Mucosa of rectum (tissue), 2 donors: ENCODE results near the gene ANKRD11.

Source experiments
- H3K27ac ChIP-seq, 2 donors: one replicate each; pipeline ENCODE4 v1.7.0; 2013; ENCODE audit warnings: inconsistent platforms in 2 of 2, low read depth in 2 of 2, low read length in 2 of 2
- H3K27me3 ChIP-seq, 2 donors: one replicate each; pipeline ENCODE4 v1.7.0; 2013; ENCODE audit warnings: low read length in 2 of 2; ENCODE audit not compliant: control insufficient read depth in 2 of 2, insufficient read depth in 2 of 2
- H3K36me3 ChIP-seq, 2 donors: one replicate each; pipeline ENCODE4 v1.7.0; 2013; ENCODE audit warnings: low read length in 2 of 2; ENCODE audit not compliant: control insufficient read depth in 2 of 2, insufficient read depth in 2 of 2
- H3K4me1 ChIP-seq, 2 donors: one replicate each; pipeline ENCODE4 v1.7.0; 2013; ENCODE audit warnings: low read length in 2 of 2, mild to moderate bottlenecking in 1 of 2; ENCODE audit not compliant: control insufficient read depth in 2 of 2, insufficient read depth in 2 of 2
- H3K4me3 ChIP-seq, 2 donors: one replicate each; pipeline ENCODE4 v1.7.0; 2013; ENCODE audit warnings: low read length in 2 of 2
- H3K9ac ChIP-seq, 2 donors: one replicate each; pipeline ENCODE4 v1.7.0; 2013; ENCODE audit warnings: low read length in 2 of 2, low read depth in 1 of 2, mild to moderate bottlenecking in 1 of 2
- H3K9me3 ChIP-seq, 2 donors: one replicate each; pipeline ENCODE4 v1.7.0; 2013; ENCODE audit warnings: low read length in 2 of 2; ENCODE audit not compliant: control insufficient read depth in 2 of 2
- donor health status: healthy.
- donor health status: Normal muscosa, but diverticular disease.

The ANKRD11 gene

DNA sequence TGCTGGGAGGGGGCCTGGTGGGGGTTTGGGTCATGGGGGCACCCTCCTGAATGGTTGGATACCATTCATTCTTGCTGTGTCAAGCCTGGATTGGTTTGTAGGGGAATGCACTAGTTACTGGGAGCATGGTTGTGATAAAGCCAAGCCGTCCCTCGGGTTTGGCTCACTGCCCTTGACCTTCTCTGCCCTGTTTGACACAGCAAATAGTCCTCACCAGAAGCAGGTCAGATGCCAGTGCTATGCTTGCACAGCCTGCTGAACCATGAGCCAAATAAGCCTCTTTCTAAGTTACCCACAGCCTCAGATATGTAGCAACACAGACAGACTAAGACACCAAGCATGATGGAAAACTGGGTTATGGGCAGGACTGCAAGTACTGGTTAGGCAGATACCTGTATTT lies 258.3 kb downstream of the ANKRD11 start:
- peaks cover 11 to 13% of the 10 kb centered on the region in 2 donors for H3K9me3 ChIP-seq
- H3K27me3 ChIP-seq: no peaks in the 10 kb centered on the region
- H3K27ac ChIP-seq: no peak overlapping the region
- H3K4me1 ChIP-seq: no peaks in the 10 kb centered on the region
- peaks cover 42 to 55% of the 10 kb centered on the region in 2 donors for H3K36me3 ChIP-seq
- H3K4me3 ChIP-seq: no peak overlapping the region
- H3K9ac ChIP-seq: no peak overlapping the region

DNA sequence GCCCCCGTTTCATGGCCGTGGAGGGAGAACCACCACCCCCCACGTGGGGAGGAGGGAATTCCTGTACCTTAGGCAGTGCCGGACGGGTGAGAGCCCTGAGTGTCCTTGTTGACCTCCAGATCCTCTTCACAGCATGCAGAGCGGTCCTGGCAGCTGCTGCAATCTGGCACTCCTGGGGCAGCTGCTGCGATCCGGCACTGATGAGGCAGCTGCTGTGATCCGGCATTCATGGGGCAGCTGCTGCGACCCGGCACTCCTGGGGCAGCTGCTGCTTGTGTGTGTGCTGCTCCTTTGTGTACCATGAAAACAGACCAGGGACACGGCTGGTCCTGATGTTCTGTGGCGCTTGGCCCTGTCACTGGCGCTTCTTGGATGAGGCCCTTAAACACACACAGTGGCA lies 260.1 kb downstream of the ANKRD11 start:
- no peak overlapping the region for H3K4me3 ChIP-seq
- H3K9ac ChIP-seq: no peak overlapping the region
- peaks cover 15 to 20% of the 10 kb centered on the region in 2 donors for H3K9me3 ChIP-seq
- no peaks in the 10 kb centered on the region for H3K4me1 ChIP-seq
- peaks cover 54 to 73% of the 10 kb centered on the region in 2 donors for H3K36me3 ChIP-seq
- no peaks in the 10 kb centered on the region for H3K27me3 ChIP-seq
- no peak overlapping the region for H3K27ac ChIP-seq

- H3K4me3 ChIP-seq: no peak overlapping the region
- no peak overlapping the region for H3K27ac ChIP-seq
- H3K9ac ChIP-seq: no peak overlapping the region
- peaks cover 54 to 71% of the 10 kb centered on the region in 2 donors for H3K36me3 ChIP-seq
- peaks cover 15 to 20% of the 10 kb centered on the region in 2 donors for H3K9me3 ChIP-seq
- no peaks in the 10 kb centered on the region for H3K27me3 ChIP-seq
- H3K4me1 ChIP-seq: no peaks in the 10 kb centered on the region
Observed at GRCh38 chr16:89224665-89225064, 265.7 kb downstream of the ANKRD11 start.

- H3K4me1 ChIP-seq: peaks cover 2 to 4% of the 10 kb centered on the region in 2 donors
- H3K4me3 ChIP-seq: no peak overlapping the region
- peaks cover 12% of the 10 kb centered on the region in 2 donors for H3K9me3 ChIP-seq
- no peak overlapping the region for H3K9ac ChIP-seq
- no peaks in the 10 kb centered on the region for H3K27me3 ChIP-seq
- peaks cover 46 to 65% of the 10 kb centered on the region in 2 donors for H3K36me3 ChIP-seq
- H3K27ac ChIP-seq: no peak overlapping the region
Observed at GRCh38 chr16:89222931-89223330, 267.4 kb downstream of the ANKRD11 start.

- Histone ChIP-seq H3K4me3 (no peak overlapping the region), H3K27me3 (no peaks in the 10 kb centered on the region), H3K9ac (no peak overlapping the region), H3K9me3 (peaks cover 0 to 2% of the 10 kb centered on the region in 2 donors), H3K27ac (no peak overlapping the region), H3K4me1 (peaks cover 5 to 8% of the 10 kb centered on the region in 2 donors), H3K36me3 (peaks cover 33 to 52% of the 10 kb centered on the region in 2 donors)
Observed at GRCh38 chr16:89221604-89222003, 268.8 kb downstream of the ANKRD11 start.

DNA sequence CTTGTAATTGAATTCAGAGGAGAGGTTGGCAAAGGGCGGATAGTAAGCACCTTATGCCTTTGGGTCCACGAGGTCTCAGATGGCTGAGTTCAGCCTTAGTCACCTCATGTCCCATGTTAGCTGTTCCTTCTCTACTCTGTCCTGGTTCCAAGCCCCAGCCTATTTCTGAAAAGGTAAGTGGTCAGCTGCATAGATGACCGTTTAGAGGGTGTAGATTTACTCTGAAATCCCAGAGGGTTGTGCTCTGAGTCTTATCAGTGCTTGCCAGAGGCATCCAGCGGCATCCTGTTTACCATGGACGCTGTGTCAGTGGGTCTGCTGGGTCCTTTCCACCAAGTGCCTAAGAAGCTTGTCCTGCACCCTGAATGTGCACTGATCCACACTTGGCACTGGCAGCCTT lies 271.0 kb downstream of the ANKRD11 start:
- peaks cover 26 to 36% of the 10 kb centered on the region in 2 donors for H3K36me3 ChIP-seq
- H3K9ac ChIP-seq: no peak overlapping the region

More for the DNA sequence above, 271.0 kb downstream of the ANKRD11 start:
- peaks cover 7 to 12% of the 10 kb centered on the region in 2 donors for H3K4me1 ChIP-seq
- no peak overlapping the region for H3K27ac ChIP-seq
- no peak overlapping the region for H3K4me3 ChIP-seq
- no peaks in the 10 kb centered on the region for H3K27me3 ChIP-seq
- no peaks in the 10 kb centered on the region for H3K9me3 ChIP-seq
